Peyer's patch (tissue), 4 donors: Measurements from ENCODE around the gene KPNA2. TPM values are rescaled to one million over a fixed set of nuclear protein-coding genes. Genes with fewer than 3 reads are reported as not detected.
"Not testable (repeated sequence)": the region's sequence is repeated elsewhere in the genome, so short reads cannot be mapped to it uniquely, and the experiment has no call there.

Experiments used
- DNase-seq, 3 donors: peaks; one replicate each; pipeline ENCODE4 v3.0.0-alpha.2; 2017 to 2019
- H3K27ac ChIP-seq, 4 donors: fragments of 200-600 bp; sonication (generic); one replicate each; pipeline ENCODE4 v1.5.1; 2016 to 2019
- H3K27me3 ChIP-seq, 2 donors: fragments of 200-600 bp; sonication (generic); one replicate each; pipeline ENCODE4 v1.5.1; 2019
- H3K36me3 ChIP-seq, 3 donors: fragments of 200-600 bp; sonication (generic); one replicate each; pipeline ENCODE4 v1.5.1; 2016 to 2019
- H3K4me1 ChIP-seq, 4 donors: fragments of 200-600 bp; sonication (generic); one replicate each; pipeline ENCODE4 v1.5.1; 2016 to 2019
- H3K4me3 ChIP-seq, 4 donors: fragments of 200-600 bp; sonication (generic); 1 replicate in 3 of 4; 2 replicates in 1 of 4; pipeline ENCODE4 v1.5.1; 2016 to 2019; ENCODE audit warnings: mild to moderate bottlenecking in 1 of 4
- H3K9me3 ChIP-seq, 4 donors: fragments of 200-600 bp; sonication (generic); one replicate each; pipeline ENCODE4 v1.5.1; 2016 to 2019; ENCODE audit warnings: mild to moderate bottlenecking in 1 of 4
- CTCF ChIP-seq, 6 experiments: fragments of 450-650 bp in 4 of 6; fragments of 200-600 bp in 2 of 6; sonication (generic) in 1 of 6; IDR thresholded peaks; one replicate each; pipeline ENCODE4 v1.5.1; 2017 to 2019; ENCODE audit warnings: antibody characterized with exemption in 6 of 6, mild to moderate bottlenecking in 3 of 6, moderate library complexity in 1 of 6
- POLR2A ChIP-seq, 2 donors: fragments of 450-650 bp; IDR thresholded peaks; one replicate each; pipeline ENCODE4 v1.5.1; 2017; ENCODE audit warnings: antibody characterized with exemption in 2 of 2, mild to moderate bottlenecking in 2 of 2, moderate library complexity in 2 of 2
- total RNA-seq, 4 donors: library from RNA; depleted of rRNA; stranded (reverse); fragments of >200 nt; gene quantifications; one replicate each; pipeline ENCODE4 v1.1.0, GENCODE V29; 2016

The KPNA2 gene
- total RNA-seq, 4 donors from 2014 or later, result 11.7 to 21.5 (median 15.2) TPM

GRCh38 chr17:68061512-68062313 is 26.2 kb downstream of the KPNA2 start:
- TF ChIP-seq CTCF (IDR thresholded peaks at IDR 0.05), result no peak
- no peak for TF ChIP-seq POLR2A (IDR thresholded peaks at IDR 0.05)
- Histone ChIP-seq H3K27ac (no peak overlapping the region), H3K27me3 (no peaks in the 10 kb centered on the region), H3K9me3 (no peaks in the 10 kb centered on the region), H3K4me3 (no peak overlapping the region), H3K4me1 (no peaks in the 10 kb centered on the region), H3K36me3 (no peaks in the 10 kb centered on the region)
- no peak for DNase-seq

- not testable (repeated sequence) for H3K4me1 ChIP-seq, H3K27me3 ChIP-seq, H3K9me3 ChIP-seq, H3K27ac ChIP-seq, DNase-seq, H3K36me3 ChIP-seq, H3K4me3 ChIP-seq
Measured at GRCh38 chr17:68065366-68065765, 29.8 kb downstream of the KPNA2 start.

GRCh38 chr17:68068512-68068911 is 33.0 kb downstream of the KPNA2 start:
- not testable (repeated sequence) for H3K36me3 ChIP-seq, H3K4me1 ChIP-seq, H3K9me3 ChIP-seq, H3K27ac ChIP-seq, DNase-seq, H3K4me3 ChIP-seq, H3K27me3 ChIP-seq

- DNase-seq, result peak in 1 of 3 donors; percentile 11
- not testable (repeated sequence) for H3K27me3 ChIP-seq, H3K27ac ChIP-seq, H3K9me3 ChIP-seq, H3K36me3 ChIP-seq, H3K4me1 ChIP-seq, H3K4me3 ChIP-seq
Measured at GRCh38 chr17:68070582-68071444, 35.3 kb downstream of the KPNA2 start.

GRCh38 chr17:68074279-68074678 is 38.7 kb downstream of the KPNA2 start:
- no peak overlapping the region for H3K27ac ChIP-seq
- no peaks in the 10 kb centered on the region for H3K4me1 ChIP-seq
- no peak overlapping the region for H3K4me3 ChIP-seq
- H3K9me3 ChIP-seq, result no peaks in the 10 kb centered on the region
- no peaks in the 10 kb centered on the region for H3K27me3 ChIP-seq
- no peak for TF ChIP-seq CTCF (IDR thresholded peaks at IDR 0.05)
- no peak for TF ChIP-seq POLR2A (IDR thresholded peaks at IDR 0.05)
- DNase-seq, result no peak
- no peaks in the 10 kb centered on the region for H3K36me3 ChIP-seq

- DNase-seq, H3K27me3 ChIP-seq: not testable (repeated sequence)
Measured at GRCh38 chr17:68075953-68076607, 40.5 kb downstream of the KPNA2 start.

GRCh38 chr17:68077498-68077897 is 42.0 kb downstream of the KPNA2 start:
- H3K27ac ChIP-seq, H3K4me1 ChIP-seq, H3K36me3 ChIP-seq, DNase-seq, H3K9me3 ChIP-seq, H3K4me3 ChIP-seq, H3K27me3 ChIP-seq: not testable (repeated sequence)

More at GRCh38 chr17:68075953-68076607, 40.5 kb downstream of the KPNA2 start:
- not testable (repeated sequence) for H3K9me3 ChIP-seq, H3K4me3 ChIP-seq, H3K27ac ChIP-seq, H3K4me1 ChIP-seq, H3K36me3 ChIP-seq
